DOHH2 (cell line): ENCODE results near the gene CNGA3.

Experiments
- CTCF ChIP-seq: fragments of 200-600 bp; sonication (generic); IDR thresholded peaks from one replicate; pipeline ENCODE4 v1.5.1; 2014; ENCODE audit warnings: antibody characterized with exemption, mild to moderate bottlenecking, low read depth, low read length; ENCODE audit not compliant: poor library complexity, severe bottlenecking
- EZH2phosphoT487 ChIP-seq: fragments of 200-600 bp; sonication (generic); IDR thresholded peaks from 2 replicates; pipeline ENCODE4 v1.6.1; 2017; ENCODE audit warnings: borderline replicate concordance, mild to moderate bottlenecking, antibody characterized with exemption, low read length, moderate library complexity, mixed read lengths

- TF ChIP-seq CTCF (no peak), EZH2phosphoT487 (no peak)
Observed at GRCh38 chr2:98445177-98445682, 99.0 kb downstream of the CNGA3 start.
